Smooth muscle cell of the brain vasculature (primary cell): Measurements from ENCODE around the gene TMEM132D.
"Not testable (repeated sequence)": the region's sequence is repeated elsewhere in the genome, so short reads cannot be mapped to it uniquely, and the experiment has no call there.

Source experiments
- DNase-seq: peaks from one replicate; pipeline ENCODE4 v3.0.0-alpha.2; 2012; ENCODE audit warnings: low read depth, low spot score

Gene TMEM132D

DNA sequence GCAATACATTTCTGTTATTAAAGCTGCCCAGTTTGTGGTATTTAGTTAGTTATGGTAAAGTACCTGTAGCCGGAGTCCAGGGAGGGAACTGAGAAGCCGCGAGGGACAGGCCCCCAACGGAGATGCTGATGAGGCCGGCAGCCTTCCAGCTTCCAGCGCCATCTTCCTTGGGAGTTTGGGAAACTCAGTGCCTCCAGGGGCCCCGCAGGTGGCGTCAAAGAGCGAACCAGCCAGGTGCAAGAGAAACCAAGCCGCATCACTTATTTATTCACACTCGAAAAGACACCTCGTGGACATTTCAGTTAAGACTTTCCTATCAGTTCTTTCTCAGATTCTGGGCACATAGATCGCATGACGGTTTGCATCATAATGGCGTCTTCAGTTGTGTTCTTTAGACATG lies 833.9 kb downstream of the TMEM132D start:
- DNase-seq: no peak

- DNase-seq: no peak
Observed at GRCh38 chr12:129068684-129069083, 835.1 kb downstream of the TMEM132D start.

- DNase-seq: no peak
Observed at GRCh38 chr12:129067491-129067890, 836.3 kb downstream of the TMEM132D start.

DNA sequence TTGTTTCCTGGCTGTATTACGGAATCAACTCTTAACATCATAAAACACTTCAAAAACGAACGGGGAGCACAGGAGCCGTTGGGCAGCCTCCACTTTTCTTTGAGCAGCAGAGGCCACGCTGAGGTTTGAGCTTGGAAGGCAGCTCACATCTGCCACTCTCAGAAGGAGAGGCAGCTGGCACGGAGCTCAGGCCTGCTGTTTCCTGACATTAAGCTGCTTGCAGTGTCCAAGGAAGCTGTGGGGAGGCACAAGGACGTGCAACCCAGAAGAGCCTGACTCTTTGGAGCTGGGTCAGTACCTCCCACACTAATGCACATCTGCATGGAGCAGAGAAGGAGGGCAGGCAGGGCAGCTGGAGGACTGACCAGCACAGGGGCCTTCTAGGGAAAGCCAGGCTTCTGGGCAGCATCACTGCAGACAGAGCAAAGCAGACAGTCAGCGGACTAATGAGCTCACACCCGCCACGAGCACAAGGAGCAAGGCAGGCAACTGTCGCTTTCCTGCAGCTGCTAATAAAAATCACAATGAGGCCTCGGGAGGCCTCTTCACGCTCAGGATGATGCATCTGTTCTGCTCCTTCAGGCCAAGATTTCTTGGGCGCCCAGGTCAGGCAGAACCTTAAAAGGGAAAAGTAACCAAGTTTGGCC lies 839.5 kb downstream of the TMEM132D start:
- no peak for DNase-seq

GRCh38 chr12:129063600-129063999 lies 840.2 kb downstream of the TMEM132D start:
- no peak for DNase-seq

DNA sequence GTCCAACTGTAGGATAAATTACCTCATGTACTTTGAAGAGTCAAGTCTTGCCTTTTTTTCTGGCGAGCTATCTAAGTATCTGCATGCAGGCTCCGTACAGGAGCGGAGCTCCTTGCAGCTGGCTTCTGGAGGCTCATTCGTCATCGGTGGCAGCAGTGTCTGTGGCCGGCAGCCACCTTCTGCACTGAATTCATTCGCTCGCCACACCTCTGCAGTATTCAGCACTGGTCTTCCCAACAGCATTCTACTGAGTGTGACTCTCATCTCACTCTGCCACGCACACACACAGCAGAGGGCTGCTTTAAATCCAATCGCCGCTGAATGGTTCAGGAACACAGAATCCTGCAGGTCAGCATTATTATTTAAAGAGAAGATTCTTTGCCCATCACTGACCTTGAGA lies 850.6 kb downstream of the TMEM132D start:
- DNase-seq: no peak

- DNase-seq: no peak
Observed at GRCh38 chr12:129052373-129052772, 851.5 kb downstream of the TMEM132D start.

DNA sequence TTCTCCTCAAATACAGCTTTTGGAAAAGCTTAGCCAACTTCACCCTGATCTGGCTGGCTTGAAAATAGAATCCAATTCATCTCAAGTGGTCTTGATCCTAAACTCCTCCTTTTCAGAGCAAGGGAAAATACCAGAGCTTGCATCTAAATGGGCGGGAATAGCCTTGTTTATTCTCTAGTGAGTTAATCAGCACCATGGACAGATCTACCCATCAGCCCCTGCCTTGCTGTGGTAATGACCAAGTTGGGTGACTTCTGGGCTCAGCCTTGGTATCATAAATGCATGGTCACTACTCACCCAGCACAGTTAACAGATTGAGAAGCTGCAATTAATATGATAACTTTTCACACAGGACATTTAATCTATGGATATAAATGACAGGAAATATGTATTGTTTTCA lies 853.9 kb downstream of the TMEM132D start:
- no peak for DNase-seq

GRCh38 chr12:129043334-129043733 lies 860.5 kb downstream of the TMEM132D start:
- DNase-seq: not testable (repeated sequence)

GRCh38 chr12:129036135-129036534 lies 867.7 kb downstream of the TMEM132D start:
- DNase-seq: no peak

- no peak for DNase-seq
Observed at GRCh38 chr12:129034558-129035289, 869.1 kb downstream of the TMEM132D start.

DNA sequence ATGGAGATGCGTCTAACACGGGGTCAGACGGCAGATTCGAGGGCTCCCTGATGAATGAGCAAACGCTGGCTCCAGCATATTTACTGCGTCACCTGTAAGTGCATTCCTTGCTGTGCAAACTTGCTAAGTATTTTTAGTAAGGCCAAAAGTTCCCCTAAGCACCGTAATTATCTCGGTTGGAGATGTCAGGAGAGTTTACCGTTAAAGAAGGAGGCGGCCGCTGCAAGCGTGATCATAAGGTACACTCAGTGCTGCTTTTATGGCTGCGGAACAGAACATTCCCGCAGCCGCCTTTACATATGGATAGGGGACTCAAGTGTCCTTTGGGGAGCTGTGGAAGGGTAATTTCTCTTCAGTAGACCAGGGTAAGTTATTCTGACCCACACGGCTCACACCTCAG lies 875.0 kb downstream of the TMEM132D start:
- DNase-seq: no peak

DNA sequence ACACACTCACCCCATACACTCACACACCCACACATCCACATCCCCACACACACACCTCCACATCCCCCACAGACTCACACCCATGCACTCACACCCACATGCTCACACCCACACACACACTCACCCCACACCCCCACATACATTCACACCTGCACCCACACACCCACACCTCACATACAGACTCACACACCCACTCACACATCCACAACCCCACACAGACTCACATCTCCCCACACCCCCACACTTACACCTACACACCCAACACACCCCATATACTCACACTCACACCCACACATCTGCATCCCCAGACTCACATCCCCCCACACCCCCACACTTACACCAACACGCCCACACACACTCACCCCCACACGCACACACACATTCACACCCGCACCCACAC lies 878.8 kb downstream of the TMEM132D start:
- DNase-seq: no peak
